Right atrium auricular region (tissue), 2 donors: ENCODE data around the gene FAM219B. TPM values are rescaled to one million over a fixed set of nuclear protein-coding genes. Genes with fewer than 3 reads are reported as not detected.
A peak's percentile ranks its signal among the peaks of the same experiment; 100 is the strongest.
"Not testable (repeated sequence)": the region's sequence is repeated elsewhere in the genome, so short reads cannot be mapped to it uniquely, and the experiment has no call there.

Source experiments
- DNase-seq: peaks from one replicate; pipeline ENCODE4 v3.0.0-alpha.2; 2019; ENCODE audit warnings: low spot score
- H3K27ac ChIP-seq, 2 donors: fragments of 200-600 bp; sonication (generic); 1 replicate in 1 of 2; 2 replicates in 1 of 2; pipeline ENCODE4 v1.5.1; 2016 to 2019
- H3K27me3 ChIP-seq, 2 donors: fragments of 200-600 bp; sonication (generic); one replicate each; pipeline versions ENCODE4 v1.5.1 to v1.6.0; 2017 to 2019
- H3K36me3 ChIP-seq: fragments of 200-600 bp; sonication (generic); one replicate; pipeline ENCODE4 v1.5.1; 2016
- H3K4me1 ChIP-seq, 2 donors: fragments of 200-600 bp; sonication (generic); one replicate each; pipeline versions ENCODE4 v1.5.1 to v1.6.0; 2017 to 2019
- H3K4me3 ChIP-seq, 2 donors: fragments of 200-600 bp; sonication (generic); 1 replicate in 1 of 2; 2 replicates in 1 of 2; pipeline ENCODE4 v1.5.1; 2017 to 2019; ENCODE audit warnings: mild to moderate bottlenecking in 1 of 2, moderate library complexity in 1 of 2
- H3K9me3 ChIP-seq, 2 donors: fragments of 200-600 bp; sonication (generic); one replicate each; pipeline ENCODE4 v1.5.1; 2019
- CTCF ChIP-seq, 2 donors: fragments of 200-600 bp; sonication (generic); IDR thresholded peaks; one replicate each; pipeline ENCODE4 v1.5.1; 2019; ENCODE audit warnings: antibody characterized with exemption in 2 of 2
- total RNA-seq, 2 donors: library from RNA; depleted of rRNA; stranded (reverse); fragments of >200 nt; gene quantifications; one replicate each; pipeline ENCODE4 v1.1.0, GENCODE V29; 2016

The FAM219B gene
- total RNA-seq, 2 donors from 2014 or later: 46.9 to 53.3 TPM

- H3K4me3 ChIP-seq: no peak overlapping the region
- DNase-seq: no peak
- no peaks in the 10 kb centered on the region for H3K4me1 ChIP-seq
- H3K36me3 ChIP-seq: peaks cover 94% of the 10 kb centered on the region
- H3K27me3 ChIP-seq: no peaks in the 10 kb centered on the region
- no peak for TF ChIP-seq CTCF (IDR thresholded peaks at IDR 0.05)
- no peak overlapping the region for H3K27ac ChIP-seq
- H3K9me3 ChIP-seq: no peaks in the 10 kb centered on the region
Observed at GRCh38 chr15:74924525-74924924, 17.9 kb upstream of the FAM219B start.

- no peaks in the 10 kb centered on the region for H3K4me1 ChIP-seq
- no peak overlapping the region for H3K27ac ChIP-seq
- TF ChIP-seq CTCF (IDR thresholded peaks at IDR 0.05): no peak
- H3K9me3 ChIP-seq: no peaks in the 10 kb centered on the region
- no peaks in the 10 kb centered on the region for H3K27me3 ChIP-seq
- no peak overlapping the region for H3K4me3 ChIP-seq
- no peak for DNase-seq
- H3K36me3 ChIP-seq: peaks cover 96% of the 10 kb centered on the region
Observed at GRCh38 chr15:74920456-74920855, 13.8 kb upstream of the FAM219B start.

GRCh38 chr15:74917676-74918075, 11.0 kb upstream of the FAM219B start:
- no peak overlapping the region for H3K27ac ChIP-seq
- DNase-seq: no peak
- H3K27me3 ChIP-seq: no peaks in the 10 kb centered on the region
- peaks cover 95% of the 10 kb centered on the region for H3K36me3 ChIP-seq
- no peaks in the 10 kb centered on the region for H3K9me3 ChIP-seq
- H3K4me1 ChIP-seq: no peaks in the 10 kb centered on the region
- H3K4me3 ChIP-seq: no peak overlapping the region
- TF ChIP-seq CTCF (IDR thresholded peaks at IDR 0.05): no peak

GRCh38 chr15:74913799-74914198, 7.1 kb upstream of the FAM219B start:
- not testable (repeated sequence) for DNase-seq, H3K9me3 ChIP-seq, H3K27ac ChIP-seq, H3K4me3 ChIP-seq, H3K4me1 ChIP-seq, H3K27me3 ChIP-seq
- peaks cover 64% of the 10 kb centered on the region for H3K36me3 ChIP-seq

- Histone ChIP-seq H3K27me3 (no peaks in the 10 kb centered on the region), H3K27ac (no peak overlapping the region), H3K4me1 (no peaks in the 10 kb centered on the region), H3K36me3 (peaks cover 57% of the 10 kb centered on the region), H3K9me3 (no peaks in the 10 kb centered on the region), H3K4me3 (no peak overlapping the region)
- DNase-seq: no peak
- no peak for TF ChIP-seq CTCF (IDR thresholded peaks at IDR 0.05)
Observed at GRCh38 chr15:74913041-74913440, 6.4 kb upstream of the FAM219B start.

GRCh38 chr15:74908635-74909034, 2.0 kb upstream of the FAM219B start:
- Histone ChIP-seq H3K4me3 (no peak overlapping the region), H3K27ac (peak overlapping the region in 1 of 2 donors; percentile 97), H3K9me3 (no peaks in the 10 kb centered on the region), H3K4me1 (peaks cover 0 to 24% of the 10 kb centered on the region in 2 donors), H3K27me3 (no peaks in the 10 kb centered on the region), H3K36me3 (peaks cover 30% of the 10 kb centered on the region)
- DNase-seq: no peak
- TF ChIP-seq CTCF (IDR thresholded peaks at IDR 0.05): no peak
